T-helper 1 cell treated with Interleukin-12 subunit alpha and Interleukin-12 subunit beta and Interleukin-4 antibody, amounts not matched to agents 30 μg/mL and 1 μg/mL, for 36 hours (primary cell): Measurements from ENCODE around the gene ETNK2.
"Not testable (repeated sequence)": the region's sequence is repeated elsewhere in the genome, so short reads cannot be mapped to it uniquely, and the experiment has no call there.

Source experiments
- H3K27ac Mint-ChIP-seq: one replicate; pipeline ENCODE4 v1.8.0; 2021; ENCODE audit warnings: mild to moderate bottlenecking, mixed read lengths
- H3K27me3 Mint-ChIP-seq: one replicate; pipeline ENCODE4 v1.8.0; 2021; ENCODE audit warnings: low read depth, mixed read lengths
- H3K36me3 Mint-ChIP-seq: one replicate; pipeline ENCODE4 v1.8.0; 2021; ENCODE audit warnings: low read depth, mixed read lengths
- H3K4me1 Mint-ChIP-seq: one replicate; pipeline ENCODE4 v1.8.0; 2021; ENCODE audit warnings: low read depth, mixed read lengths
- H3K4me3 Mint-ChIP-seq: one replicate; pipeline ENCODE4 v1.8.0; 2021; ENCODE audit warnings: mild to moderate bottlenecking, moderate library complexity, mixed read lengths
- H3K9me3 Mint-ChIP-seq: one replicate; pipeline ENCODE4 v1.8.0; 2021; ENCODE audit warnings: mixed read lengths

The ETNK2 gene

DNA sequence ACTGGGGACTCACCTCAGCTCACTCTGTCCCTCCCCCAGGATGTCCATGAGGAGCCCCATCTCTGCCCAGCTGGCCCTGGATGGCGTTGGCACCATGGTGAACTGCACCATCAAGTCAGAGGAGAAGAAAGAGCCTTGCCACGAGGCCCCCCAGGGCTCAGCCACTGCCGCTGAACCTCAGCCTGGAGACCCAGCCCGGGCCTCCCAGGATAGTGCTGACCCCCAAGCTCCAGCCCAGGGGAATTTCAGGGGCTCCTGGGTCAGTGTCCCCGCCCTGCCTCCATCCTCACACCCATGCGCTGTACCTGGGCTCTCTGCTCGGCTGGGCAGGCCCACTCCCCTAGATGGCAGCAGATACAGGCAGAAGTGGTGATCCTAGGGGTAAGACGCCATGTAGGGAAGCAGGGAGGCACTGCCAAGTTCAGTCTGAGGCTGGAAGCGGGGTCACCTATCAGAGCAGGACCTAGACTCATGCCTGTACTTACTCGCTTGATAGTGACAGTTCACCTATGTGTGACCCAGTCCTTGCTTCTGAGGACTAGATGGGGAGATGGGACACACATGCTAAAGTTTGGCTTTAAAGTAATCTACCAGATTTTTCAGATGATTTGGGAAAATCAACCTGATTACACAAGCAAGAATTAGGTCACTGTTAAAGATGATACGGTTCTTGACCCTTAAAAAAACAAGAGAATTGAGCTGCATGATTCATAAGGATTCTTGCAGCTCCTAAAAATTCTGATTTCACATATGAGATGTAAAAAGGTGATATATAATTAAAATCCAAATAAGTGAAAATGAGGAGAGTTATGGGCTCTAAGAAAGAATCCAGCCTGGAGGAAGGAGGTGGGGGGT, 38.7 kb downstream of the ETNK2 start:
- Mint-ChIP-seq H3K36me3 (no peaks in the 10 kb centered on the region), H3K4me1 (no peaks in the 10 kb centered on the region), H3K27ac (no peak overlapping the region), H3K4me3 (no peak overlapping the region), H3K27me3 (no peaks in the 10 kb centered on the region), H3K9me3 (no peaks in the 10 kb centered on the region)

DNA sequence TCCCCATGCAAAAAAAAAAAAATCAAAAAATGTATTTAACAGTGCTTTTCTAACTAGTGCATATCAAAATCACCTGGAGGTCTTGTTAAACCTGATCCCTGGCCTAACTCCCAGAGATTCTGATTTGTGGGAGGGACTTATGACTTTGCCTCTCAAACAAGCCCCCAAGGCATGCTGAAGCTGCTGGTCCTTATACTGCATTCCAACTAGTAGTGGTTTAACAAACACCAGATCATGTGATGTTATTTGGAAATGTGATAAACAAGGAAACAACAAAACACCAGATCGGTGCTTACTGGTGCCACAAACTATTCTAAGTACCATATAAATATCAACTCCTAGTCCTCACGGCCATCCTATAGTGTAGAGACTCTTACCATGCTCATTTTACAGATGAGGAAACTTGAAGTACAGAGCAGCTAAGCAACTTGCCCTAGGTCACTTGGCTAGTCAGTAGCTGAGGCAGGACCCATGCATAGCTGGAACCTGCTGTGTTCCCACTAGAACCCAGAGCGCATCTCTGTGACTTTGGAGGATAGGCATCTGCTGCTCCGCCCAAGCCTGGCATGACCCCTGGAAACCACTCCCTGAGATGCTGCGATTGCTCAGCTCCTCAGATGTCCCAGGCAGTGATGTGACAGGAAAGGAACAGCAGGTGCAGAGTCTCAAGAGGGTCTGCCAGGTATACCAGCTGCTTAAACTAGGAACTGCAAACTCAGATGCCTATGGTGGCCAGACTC, 40.8 kb downstream of the ETNK2 start:
- Mint-ChIP-seq H3K27me3 (peaks cover 8% of the 10 kb centered on the region), H3K36me3 (no peaks in the 10 kb centered on the region), H3K4me1 (no peaks in the 10 kb centered on the region), H3K9me3 (no peaks in the 10 kb centered on the region), H3K4me3 (no peak overlapping the region), H3K27ac (no peak overlapping the region)

DNA sequence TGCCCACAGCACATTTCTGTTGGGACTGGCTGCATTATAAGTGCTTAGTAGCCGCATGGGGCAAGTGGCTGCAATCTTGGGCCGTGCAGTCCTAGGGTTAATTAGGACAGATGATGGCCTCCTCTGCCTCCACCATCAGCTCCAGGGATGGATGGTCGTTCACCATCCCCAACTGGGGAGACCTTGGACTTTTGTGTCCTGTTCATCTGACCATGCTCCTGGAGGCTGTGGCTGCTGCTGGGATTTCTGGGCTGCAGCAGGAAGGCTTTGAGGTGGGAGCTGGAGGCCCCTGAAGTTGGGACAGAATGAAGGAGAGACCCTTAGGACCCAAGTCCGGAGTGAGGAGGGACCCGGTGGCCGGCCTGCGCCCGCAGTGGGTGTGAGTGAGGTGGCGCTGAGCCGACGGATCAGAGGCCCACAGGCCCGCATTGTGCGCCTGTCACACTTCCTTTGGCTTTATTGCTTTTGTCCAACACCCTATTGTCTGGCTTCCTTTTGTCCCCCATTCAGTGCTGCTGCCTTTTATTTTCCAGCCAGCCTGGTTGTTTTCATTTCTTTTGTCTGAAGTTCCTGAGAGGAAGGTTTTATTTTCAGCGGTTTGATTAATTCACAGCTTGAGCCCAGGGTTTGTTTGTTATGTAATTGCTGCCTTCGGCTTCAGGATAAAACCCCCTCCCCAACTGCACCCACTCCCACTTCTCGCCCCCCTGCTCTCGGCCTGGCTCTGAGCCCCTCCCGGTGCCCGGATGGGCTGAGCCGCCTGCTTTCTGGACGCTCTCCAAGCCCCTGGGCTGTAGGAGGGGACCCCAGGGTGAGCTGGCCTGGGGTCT, 43.3 kb downstream of the ETNK2 start:
- H3K36me3 Mint-ChIP-seq: no peaks in the 10 kb centered on the region
- H3K27ac Mint-ChIP-seq: no peak overlapping the region
- H3K9me3 Mint-ChIP-seq: no peaks in the 10 kb centered on the region
- H3K27me3 Mint-ChIP-seq: peaks cover 11% of the 10 kb centered on the region
- H3K4me3 Mint-ChIP-seq: no peak overlapping the region
- H3K4me1 Mint-ChIP-seq: peaks cover 6% of the 10 kb centered on the region

DNA sequence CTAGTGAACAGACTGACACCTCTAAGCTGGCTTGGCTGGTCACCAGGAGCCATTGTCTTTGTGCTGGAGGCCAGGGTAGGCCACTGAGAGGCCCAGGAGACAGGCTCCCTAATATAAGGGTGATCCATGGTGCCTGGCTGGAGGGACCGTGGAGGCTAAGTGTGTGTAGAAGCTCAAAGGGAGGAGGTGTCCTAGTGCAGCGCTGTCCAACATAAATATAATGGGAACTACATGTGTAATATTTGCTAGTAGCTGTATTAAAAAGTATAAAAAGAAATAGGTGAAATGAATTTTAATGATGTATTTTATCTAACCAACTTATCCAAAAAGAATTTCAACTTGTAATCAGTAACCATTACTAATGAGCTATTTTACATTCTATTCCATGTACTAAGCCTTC, 44.0 kb downstream of the ETNK2 start:
- H3K27me3 Mint-ChIP-seq: peaks cover 11% of the 10 kb centered on the region
- H3K4me3 Mint-ChIP-seq: no peak overlapping the region
- H3K36me3 Mint-ChIP-seq: no peaks in the 10 kb centered on the region
- no peak overlapping the region for H3K27ac Mint-ChIP-seq
- peaks cover 11% of the 10 kb centered on the region for H3K4me1 Mint-ChIP-seq
- H3K9me3 Mint-ChIP-seq: no peaks in the 10 kb centered on the region

DNA sequence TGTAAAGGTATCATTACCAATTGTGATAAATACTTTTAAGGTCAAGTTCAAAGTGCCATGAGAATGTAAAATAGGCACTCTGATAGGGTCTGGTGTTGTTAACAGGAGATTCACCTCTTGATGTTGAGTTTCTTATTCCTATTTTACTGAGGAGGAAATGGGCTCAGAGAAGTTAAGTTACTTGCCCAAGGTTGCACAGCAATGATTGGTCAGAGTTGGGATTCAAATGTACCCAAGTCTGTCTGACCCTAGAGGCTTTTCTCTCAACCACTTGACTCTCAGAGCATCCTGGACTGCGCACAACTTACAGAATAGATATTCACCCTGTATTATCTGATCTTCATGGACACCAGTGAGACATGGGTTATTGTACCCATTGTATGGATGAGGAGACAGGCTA, 45.0 kb downstream of the ETNK2 start:
- Mint-ChIP-seq H3K4me3 (no peak overlapping the region), H3K4me1 (peaks cover 21% of the 10 kb centered on the region), H3K9me3 (no peaks in the 10 kb centered on the region), H3K27me3 (peaks cover 11% of the 10 kb centered on the region), H3K27ac (no peak overlapping the region), H3K36me3 (no peaks in the 10 kb centered on the region)

DNA sequence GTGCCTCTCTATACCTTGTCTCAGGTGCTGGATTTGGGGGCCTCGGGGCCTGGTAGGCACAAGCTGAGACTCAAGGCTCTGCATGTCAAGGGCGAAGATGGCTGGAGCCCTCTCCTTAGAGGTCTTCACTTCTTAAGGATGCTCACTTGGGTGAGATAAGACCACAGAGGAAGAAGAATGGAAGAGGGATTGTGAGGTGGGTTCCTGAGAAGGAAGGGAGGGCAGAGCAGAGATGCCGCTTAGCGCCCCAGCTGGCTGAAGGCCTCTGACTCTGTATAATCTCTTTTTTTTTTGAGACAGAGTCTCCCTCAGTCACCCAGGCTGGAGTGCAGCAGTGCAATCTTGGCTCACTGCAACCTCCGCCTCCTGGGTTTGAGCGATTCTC, 46.7 kb downstream of the ETNK2 start:
- Mint-ChIP-seq H3K4me1 (peaks cover 21% of the 10 kb centered on the region), H3K4me3 (no peak overlapping the region), H3K9me3 (no peaks in the 10 kb centered on the region), H3K27me3 (peaks cover 11% of the 10 kb centered on the region), H3K27ac (peak overlapping the region; percentile 59), H3K36me3 (no peaks in the 10 kb centered on the region)

DNA sequence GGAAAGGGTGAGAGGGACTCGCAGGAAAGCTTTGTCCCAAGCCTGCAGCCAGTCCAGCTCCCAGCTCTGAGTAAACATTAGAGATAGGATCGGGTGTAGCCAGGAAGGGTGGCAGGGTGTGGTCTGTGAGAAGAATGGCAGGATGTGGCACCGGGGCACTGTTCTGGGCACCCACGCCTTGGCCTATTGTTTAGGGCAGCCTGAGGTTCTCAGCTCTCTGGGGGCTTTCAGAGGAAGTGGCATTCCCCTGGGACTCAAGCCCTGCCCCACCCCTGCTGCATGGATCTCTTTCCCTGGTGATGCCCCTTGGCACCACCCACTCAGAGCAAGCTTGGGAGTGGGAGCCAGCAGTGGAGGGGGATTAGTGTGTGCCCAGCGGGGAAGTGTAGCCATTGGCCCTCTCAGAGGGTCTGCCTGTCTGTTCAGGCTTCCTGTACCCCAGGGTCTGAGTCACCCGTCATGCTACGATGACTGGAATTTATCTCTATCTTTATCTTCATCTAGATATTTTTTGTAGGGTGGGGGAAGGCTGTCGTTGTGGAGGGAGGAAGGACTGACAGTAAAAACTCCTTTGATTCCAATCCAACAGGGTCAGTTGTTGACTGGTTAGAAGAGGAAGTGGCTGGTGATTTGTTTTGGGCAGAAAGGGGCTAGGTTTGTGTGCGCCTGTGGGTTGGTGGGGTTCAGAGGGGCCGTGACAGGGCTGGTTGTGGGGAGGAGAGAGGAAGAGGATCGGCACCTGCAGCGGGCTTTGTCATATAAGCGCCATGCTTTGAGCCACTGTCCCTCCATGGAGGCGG, 47.3 kb downstream of the ETNK2 start:
- peak overlapping the region; percentile 1 for H3K4me3 Mint-ChIP-seq
- no peaks in the 10 kb centered on the region for H3K9me3 Mint-ChIP-seq
- H3K27ac Mint-ChIP-seq: peak overlapping the region; percentile 59
- H3K4me1 Mint-ChIP-seq: peaks cover 21% of the 10 kb centered on the region
- no peaks in the 10 kb centered on the region for H3K36me3 Mint-ChIP-seq
- H3K27me3 Mint-ChIP-seq: peaks cover 11% of the 10 kb centered on the region

DNA sequence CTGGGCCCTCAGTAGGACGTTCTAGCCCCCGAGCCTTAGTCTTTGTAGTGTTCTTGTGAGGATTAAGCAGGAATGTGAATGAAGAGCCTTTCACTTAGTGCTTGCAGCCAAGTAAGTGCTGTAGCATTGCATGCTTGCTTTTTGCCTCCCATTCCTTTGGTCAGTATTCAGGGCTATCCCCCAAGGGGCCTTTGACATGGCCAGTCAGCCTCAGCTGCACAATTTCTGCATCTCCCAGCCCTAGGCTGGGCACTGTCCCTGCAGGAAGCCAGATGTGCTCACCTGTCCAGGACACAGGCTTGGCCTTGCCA, 48.5 kb downstream of the ETNK2 start:
- no peaks in the 10 kb centered on the region for H3K36me3 Mint-ChIP-seq
- no peak overlapping the region for H3K4me3 Mint-ChIP-seq
- peaks cover 21% of the 10 kb centered on the region for H3K4me1 Mint-ChIP-seq
- H3K27me3 Mint-ChIP-seq: peaks cover 11% of the 10 kb centered on the region
- H3K27ac Mint-ChIP-seq: no peak overlapping the region
- no peaks in the 10 kb centered on the region for H3K9me3 Mint-ChIP-seq

DNA sequence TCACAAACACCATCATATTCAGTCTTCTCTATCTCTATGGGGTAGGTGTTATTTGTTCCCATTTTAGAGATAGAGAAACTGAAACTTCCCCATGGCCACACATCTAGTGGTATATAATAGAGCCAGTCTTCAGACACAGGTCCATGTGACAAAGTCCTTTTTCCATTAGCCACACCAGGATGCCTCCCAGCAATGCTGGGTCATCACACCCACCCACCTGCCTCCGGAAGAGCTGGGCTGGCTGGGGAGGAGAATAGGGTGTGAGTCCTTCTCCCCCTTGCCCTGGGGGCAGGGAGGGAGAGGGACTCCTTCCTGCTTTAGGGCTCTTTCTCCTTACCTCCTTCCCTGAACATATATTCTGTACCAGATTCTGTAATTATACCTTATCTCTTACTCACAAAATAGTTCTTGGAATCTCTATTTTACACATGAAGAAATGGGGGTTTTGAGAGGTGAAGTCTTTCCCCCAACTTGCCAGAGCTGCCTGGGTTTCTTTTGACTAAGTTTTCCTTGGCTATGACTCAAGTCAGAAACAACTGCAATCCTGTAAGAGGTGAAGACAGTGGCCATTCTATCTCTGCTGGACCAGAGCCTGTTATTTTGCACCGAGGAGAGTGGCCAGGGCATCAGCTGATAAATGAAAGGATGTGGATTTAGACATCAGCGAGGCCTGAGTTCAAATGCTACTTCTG, 49.0 kb downstream of the ETNK2 start:
- Mint-ChIP-seq H3K27ac (peak overlapping the region; percentile 53), H3K9me3 (no peaks in the 10 kb centered on the region), H3K4me3 (no peak overlapping the region), H3K4me1 (peaks cover 21% of the 10 kb centered on the region), H3K27me3 (peaks cover 11% of the 10 kb centered on the region), H3K36me3 (no peaks in the 10 kb centered on the region)

DNA sequence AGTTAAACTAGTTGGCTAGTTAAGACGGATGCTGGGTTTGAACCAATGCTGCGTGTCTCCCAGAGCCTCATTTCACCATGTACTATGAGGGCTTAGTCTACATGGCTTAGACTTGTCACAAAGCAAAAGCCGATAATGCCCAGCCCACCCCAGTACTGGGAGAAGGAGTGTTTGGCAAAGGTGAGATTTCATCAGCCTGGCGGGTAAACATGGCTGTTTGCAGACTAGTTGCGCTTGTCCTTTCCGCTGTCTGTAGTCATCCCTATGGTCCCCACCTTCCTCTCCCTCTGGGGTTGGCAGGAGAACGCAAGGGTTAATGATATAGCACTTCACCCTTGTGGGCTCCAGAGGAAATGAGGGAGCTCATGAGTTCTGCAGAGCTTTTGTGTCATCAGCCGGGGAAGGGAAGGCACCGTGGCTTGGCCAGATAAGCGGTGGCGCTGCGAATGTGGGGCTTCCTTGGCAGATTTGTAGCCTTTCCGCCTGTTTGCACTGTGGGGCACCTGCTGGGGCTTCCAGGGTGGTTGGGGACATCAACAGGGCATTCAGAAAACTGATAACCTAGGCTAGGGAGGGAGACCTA, 49.7 kb downstream of the ETNK2 start:
- Mint-ChIP-seq H3K4me1 (peaks cover 21% of the 10 kb centered on the region), H3K4me3 (peak overlapping the region; percentile 54), H3K27ac (no peak overlapping the region), H3K9me3 (no peaks in the 10 kb centered on the region), H3K27me3 (peaks cover 7% of the 10 kb centered on the region), H3K36me3 (no peaks in the 10 kb centered on the region)

DNA sequence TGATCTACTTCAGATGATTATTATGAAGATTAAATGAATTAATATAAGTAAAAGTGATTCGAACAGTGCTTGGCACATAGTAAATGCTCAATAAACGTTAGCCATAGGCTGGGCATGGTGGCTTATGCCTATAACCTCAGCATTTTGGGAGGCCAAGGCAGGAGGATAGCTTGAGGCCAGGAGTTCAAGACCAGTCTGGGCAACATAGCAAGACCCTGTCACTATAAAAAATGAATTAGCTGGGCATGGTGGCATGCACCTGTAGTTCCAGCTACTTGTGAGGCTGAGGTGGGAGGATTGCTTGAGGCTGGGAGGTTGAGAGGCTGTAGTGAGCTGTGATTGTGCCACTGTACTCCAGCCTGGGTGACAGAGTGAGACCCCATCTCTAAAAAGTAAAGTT, 52.1 kb downstream of the ETNK2 start:
- not testable (repeated sequence) for H3K9me3 Mint-ChIP-seq, H3K4me3 Mint-ChIP-seq, H3K27ac Mint-ChIP-seq, H3K36me3 Mint-ChIP-seq, H3K27me3 Mint-ChIP-seq
- H3K4me1 Mint-ChIP-seq: peaks cover 18% of the 10 kb centered on the region

DNA sequence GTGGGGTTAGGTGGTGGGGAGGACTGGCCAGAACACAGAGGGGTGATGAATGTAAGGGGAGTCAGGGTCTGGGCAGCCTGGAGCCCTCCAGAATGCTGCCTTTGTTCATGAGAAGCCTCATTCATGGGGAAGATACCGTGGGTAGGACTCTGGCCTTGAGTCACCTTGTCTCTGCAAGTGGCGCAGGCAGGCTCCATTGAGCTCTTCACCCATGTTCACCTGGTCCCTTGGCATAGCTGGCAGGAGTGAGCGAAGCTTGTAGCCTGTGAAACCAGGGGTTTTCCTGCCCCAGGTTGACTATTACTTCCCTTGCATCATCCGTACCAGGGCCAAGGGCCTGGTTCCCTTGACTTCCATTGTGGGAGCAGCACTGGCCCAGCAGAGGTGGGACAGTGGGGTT, 53.2 kb downstream of the ETNK2 start:
- H3K4me3 Mint-ChIP-seq: no peak overlapping the region

DNA sequence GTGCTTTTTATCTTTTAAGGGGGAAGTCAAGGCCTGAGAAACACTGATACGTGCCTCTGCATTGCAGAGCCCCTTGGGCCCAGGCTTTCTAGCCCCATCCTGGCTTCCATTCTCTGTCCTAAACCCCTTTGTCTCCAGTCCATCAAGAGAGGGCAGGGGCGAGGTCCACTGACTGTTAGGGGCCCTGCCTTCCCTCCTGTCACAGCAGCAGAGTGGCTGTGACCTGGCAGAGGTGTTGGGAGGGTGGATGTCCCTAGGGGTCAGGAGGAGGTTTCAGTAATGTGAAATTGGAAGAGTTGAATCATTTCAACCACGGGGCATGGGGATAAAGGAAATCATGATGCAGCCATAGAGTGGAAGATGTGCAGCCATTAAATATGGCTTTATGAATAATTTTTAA, 54.9 kb downstream of the ETNK2 start:
- Mint-ChIP-seq H3K27me3 (peaks cover 8% of the 10 kb centered on the region), H3K4me1 (peaks cover under 1% of the 10 kb centered on the region), H3K9me3 (no peaks in the 10 kb centered on the region), H3K27ac (no peak overlapping the region), H3K36me3 (no peaks in the 10 kb centered on the region), H3K4me3 (no peak overlapping the region)

More for the DNA sequence above, 53.2 kb downstream of the ETNK2 start:
- Mint-ChIP-seq H3K27ac (no peak overlapping the region), H3K36me3 (no peaks in the 10 kb centered on the region), H3K4me1 (peaks cover 16% of the 10 kb centered on the region), H3K9me3 (no peaks in the 10 kb centered on the region), H3K27me3 (peaks cover 7% of the 10 kb centered on the region)
